ENCODE measurements around the gene SP6.

DNA sequence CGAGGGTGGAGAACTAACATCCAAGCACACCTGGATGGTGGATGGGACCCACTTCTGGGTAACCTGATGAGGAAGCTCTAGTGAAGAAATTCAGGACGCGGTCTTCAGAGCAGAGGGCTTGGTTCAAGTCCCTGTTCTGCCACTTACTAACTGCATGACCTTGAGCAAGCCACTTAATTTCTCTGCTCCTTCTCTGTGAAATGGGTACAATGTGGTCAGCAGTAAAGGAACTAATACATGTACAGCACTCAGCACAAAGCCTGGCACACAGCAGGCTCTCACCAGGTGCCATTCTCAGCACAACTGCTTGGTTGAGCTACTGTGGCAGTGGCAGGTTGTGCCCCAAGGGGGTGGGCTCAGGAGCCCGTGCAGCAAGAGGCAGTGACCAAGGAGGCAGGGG lies 27.4 kb downstream of the SP6 start:
- TF ChIP-seq POLR2A (IDR thresholded peaks at IDR 0.05; ENCODE audit: low read depth, low read length) (no peak), POLR2AphosphoS5 (IDR thresholded peaks at IDR 0.05; ENCODE audit: low read depth, low read length) (no peak), TAF1 (IDR thresholded peaks at IDR 0.05; ENCODE audit: borderline replicate concordance, low read depth, low read length) (no peak)

All from GM12892 (cell line).